Measurements from ENCODE around the gene RRP1. TPM values are rescaled to one million over a fixed set of nuclear protein-coding genes. Genes with fewer than 3 reads are reported as not detected.

The RRP1 gene
- total and polyA plus RNA-seq, 9 of the 15 experiments (the other 6 are each of a cell fraction or from before 2014, with no cell fraction given): 0.89 to 105 (median 51.6) TPM

DNA sequence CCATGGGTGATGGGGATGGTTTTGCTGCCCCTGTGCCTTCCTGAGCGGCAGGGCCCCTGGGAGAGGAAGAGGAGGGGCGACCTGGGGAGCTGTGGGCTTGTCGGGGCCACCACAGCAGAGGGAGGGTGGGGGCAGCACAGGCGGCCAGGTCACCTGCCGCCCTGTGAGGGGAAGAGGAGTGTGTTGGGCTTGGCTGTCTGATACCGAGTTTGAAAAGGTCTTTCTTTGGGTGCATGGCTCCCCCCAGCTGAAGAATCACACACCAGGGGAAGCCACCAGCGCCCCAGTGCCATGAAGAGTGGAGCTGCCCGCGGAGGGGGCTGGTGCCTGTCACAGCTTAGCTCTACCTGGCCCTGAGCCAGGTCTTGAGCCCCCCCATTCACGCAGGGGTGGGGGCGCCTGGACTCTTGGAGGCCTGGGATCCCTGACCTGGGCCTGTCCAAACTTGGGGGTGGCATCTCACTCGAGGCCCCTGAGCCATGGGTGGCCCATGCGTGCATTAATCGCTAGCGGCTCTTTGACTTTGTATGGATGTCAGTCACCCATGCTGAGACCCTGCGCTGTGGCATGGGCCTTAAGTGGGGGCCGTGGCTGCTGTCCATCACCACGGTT, 39.6 kb upstream of the RRP1 start (continued):
- TF ChIP-seq, protein P1, sequence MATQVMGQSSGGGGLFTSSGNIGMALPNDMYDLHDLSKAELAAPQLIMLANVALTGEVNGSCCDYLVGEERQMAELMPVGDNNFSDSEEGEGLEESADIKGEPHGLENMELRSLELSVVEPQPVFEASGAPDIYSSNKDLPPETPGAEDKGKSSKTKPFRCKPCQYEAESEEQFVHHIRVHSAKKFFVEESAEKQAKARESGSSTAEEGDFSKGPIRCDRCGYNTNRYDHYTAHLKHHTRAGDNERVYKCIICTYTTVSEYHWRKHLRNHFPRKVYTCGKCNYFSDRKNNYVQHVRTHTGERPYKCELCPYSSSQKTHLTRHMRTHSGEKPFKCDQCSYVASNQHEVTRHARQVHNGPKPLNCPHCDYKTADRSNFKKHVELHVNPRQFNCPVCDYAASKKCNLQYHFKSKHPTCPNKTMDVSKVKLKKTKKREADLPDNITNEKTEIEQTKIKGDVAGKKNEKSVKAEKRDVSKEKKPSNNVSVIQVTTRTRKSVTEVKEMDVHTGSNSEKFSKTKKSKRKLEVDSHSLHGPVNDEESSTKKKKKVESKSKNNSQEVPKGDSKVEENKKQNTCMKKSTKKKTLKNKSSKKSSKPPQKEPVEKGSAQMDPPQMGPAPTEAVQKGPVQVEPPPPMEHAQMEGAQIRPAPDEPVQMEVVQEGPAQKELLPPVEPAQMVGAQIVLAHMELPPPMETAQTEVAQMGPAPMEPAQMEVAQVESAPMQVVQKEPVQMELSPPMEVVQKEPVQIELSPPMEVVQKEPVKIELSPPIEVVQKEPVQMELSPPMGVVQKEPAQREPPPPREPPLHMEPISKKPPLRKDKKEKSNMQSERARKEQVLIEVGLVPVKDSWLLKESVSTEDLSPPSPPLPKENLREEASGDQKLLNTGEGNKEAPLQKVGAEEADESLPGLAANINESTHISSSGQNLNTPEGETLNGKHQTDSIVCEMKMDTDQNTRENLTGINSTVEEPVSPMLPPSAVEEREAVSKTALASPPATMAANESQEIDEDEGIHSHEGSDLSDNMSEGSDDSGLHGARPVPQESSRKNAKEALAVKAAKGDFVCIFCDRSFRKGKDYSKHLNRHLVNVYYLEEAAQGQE (IDR thresholded peaks at IDR 0.05; ENCODE audit: borderline replicate concordance): no peak
- TF ChIP-seq, protein P1 (CRISPR knock-in tag; IDR thresholded peaks at IDR 0.05; ENCODE audit: low read depth): no peak
- TF ChIP-seq ZNF507 (tag; conservative IDR thresholded peaks at IDR 0.05): no peak
- no peak for TF ChIP-seq ILF3 (IDR thresholded peaks at IDR 0.05; ENCODE audit: borderline replicate concordance)
- TF ChIP-seq, protein P2, sequence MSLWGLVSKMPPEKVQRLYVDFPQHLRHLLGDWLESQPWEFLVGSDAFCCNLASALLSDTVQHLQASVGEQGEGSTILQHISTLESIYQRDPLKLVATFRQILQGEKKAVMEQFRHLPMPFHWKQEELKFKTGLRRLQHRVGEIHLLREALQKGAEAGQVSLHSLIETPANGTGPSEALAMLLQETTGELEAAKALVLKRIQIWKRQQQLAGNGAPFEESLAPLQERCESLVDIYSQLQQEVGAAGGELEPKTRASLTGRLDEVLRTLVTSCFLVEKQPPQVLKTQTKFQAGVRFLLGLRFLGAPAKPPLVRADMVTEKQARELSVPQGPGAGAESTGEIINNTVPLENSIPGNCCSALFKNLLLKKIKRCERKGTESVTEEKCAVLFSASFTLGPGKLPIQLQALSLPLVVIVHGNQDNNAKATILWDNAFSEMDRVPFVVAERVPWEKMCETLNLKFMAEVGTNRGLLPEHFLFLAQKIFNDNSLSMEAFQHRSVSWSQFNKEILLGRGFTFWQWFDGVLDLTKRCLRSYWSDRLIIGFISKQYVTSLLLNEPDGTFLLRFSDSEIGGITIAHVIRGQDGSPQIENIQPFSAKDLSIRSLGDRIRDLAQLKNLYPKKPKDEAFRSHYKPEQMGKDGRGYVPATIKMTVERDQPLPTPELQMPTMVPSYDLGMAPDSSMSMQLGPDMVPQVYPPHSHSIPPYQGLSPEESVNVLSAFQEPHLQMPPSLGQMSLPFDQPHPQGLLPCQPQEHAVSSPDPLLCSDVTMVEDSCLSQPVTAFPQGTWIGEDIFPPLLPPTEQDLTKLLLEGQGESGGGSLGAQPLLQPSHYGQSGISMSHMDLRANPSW (CRISPR knock-in tag; IDR thresholded peaks at IDR 0.05): no peak

Measured in K562 (cell line).